DND-41 (cell line): ENCODE results near the gene ZNF180.

Experiments used
- ATAC-seq: fragments of 200-7000 bp; cut with Tn5 transposase; 3 replicates; pipeline ENCODE4 v1.9.1; 2021; ENCODE audit warnings: low read depth; ENCODE audit not compliant: insufficient read depth
- DNase-seq: peaks from one replicate; pipeline ENCODE4 v3.0.0-alpha.2; 2020
- H2AFZ ChIP-seq: 2 replicates; pipeline ENCODE4 v1.6.0; 2012; ENCODE audit warnings: low read depth, low read length
- H3K27ac ChIP-seq: 2 replicates; pipeline ENCODE4 v1.5.1; 2012; ENCODE audit warnings: low read length, inconsistent platforms
- H3K27me3 ChIP-seq: fragments of 200-600 bp; sonication (generic); 2 replicates; pipeline ENCODE4 v1.6.0; 2012; ENCODE audit warnings: low read length, mild to moderate bottlenecking, inconsistent platforms; ENCODE audit not compliant: insufficient read depth, poor library complexity
- H3K36me3 ChIP-seq: 2 replicates; pipeline ENCODE4 v1.5.1; 2012; ENCODE audit warnings: low read length, inconsistent platforms; ENCODE audit not compliant: insufficient read depth
- H3K4me1 ChIP-seq: 2 replicates; pipeline ENCODE4 v1.5.1; 2012; ENCODE audit warnings: mild to moderate bottlenecking, low read length; ENCODE audit not compliant: insufficient read depth
- H3K4me2 ChIP-seq: 2 replicates; pipeline ENCODE4 v1.6.0; 2012; ENCODE audit warnings: mild to moderate bottlenecking, moderate library complexity, low read length, inconsistent platforms; ENCODE audit not compliant: insufficient read depth
- H3K4me3 ChIP-seq, 2 experiments: fragments of 200-600 bp in 1 of 2; shearing (Covaris generic) in 1 of 2; 2 replicates each; pipeline ENCODE4 v1.5.1; 2012 to 2016; ENCODE audit warnings: inconsistent platforms in 2 of 2, low read length in 2 of 2, mild to moderate bottlenecking in 2 of 2, low read depth in 1 of 2, moderate library complexity in 1 of 2
- H3K79me2 ChIP-seq: 2 replicates; pipeline ENCODE4 v1.6.0; 2012; ENCODE audit warnings: low read length, inconsistent platforms; ENCODE audit not compliant: insufficient read depth
- H3K9ac ChIP-seq: 2 replicates; pipeline ENCODE4 v1.6.0; 2012; ENCODE audit warnings: low read depth, mild to moderate bottlenecking, inconsistent platforms, low read length, moderate library complexity
- H3K9me3 ChIP-seq: 2 replicates; pipeline ENCODE4 v1.5.1; 2012; ENCODE audit warnings: low read length, moderate library complexity, mild to moderate bottlenecking, inconsistent platforms; ENCODE audit not compliant: insufficient read depth, severe bottlenecking
- H4K20me1 ChIP-seq: 2 replicates; pipeline ENCODE4 v1.6.0; 2012; ENCODE audit warnings: low read length; ENCODE audit not compliant: insufficient read depth
- EZH2 ChIP-seq: IDR thresholded peaks from 3 replicates; pipeline ENCODE4 v1.6.1; 2012; ENCODE audit warnings: borderline replicate concordance, low read depth, mild to moderate bottlenecking, moderate library complexity, low read length, inconsistent platforms; ENCODE audit not compliant: severe bottlenecking
- TF ChIP-seq, protein P1 (sequence below): IDR thresholded peaks from 2 replicates; pipeline ENCODE4 v1.5.1; 2012; ENCODE audit warnings: borderline replicate concordance, low read length, moderate library complexity, mild to moderate bottlenecking; ENCODE audit not compliant: poor library complexity, severe bottlenecking; ENCODE audit errors: extremely low read depth

ZNF180 gene

DNA sequence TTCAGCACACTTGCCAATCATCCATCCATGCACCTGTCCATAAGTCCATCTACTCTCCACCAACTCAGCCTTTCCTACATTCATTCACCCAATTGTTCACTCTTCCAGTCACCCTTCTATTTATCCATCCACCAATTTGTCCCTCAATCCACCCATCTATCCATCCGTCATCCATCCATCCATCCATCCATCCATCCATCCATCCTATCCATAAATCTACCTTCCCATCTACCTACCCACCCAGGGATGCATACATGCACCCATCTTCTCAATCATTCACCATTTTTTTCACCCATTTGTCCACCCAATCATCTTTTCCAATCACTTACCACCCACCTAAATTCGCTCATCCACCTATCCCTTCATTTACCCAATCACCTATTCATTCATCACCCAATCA lies 43.7 kb upstream of the ZNF180 start:
- Histone ChIP-seq H3K4me3 (no peak overlapping the region), H3K9ac (no peak overlapping the region), H4K20me1 (no peaks in the 10 kb centered on the region), H3K4me1 (no peaks in the 10 kb centered on the region), H3K36me3 (no peaks in the 10 kb centered on the region), H3K79me2 (no peaks in the 10 kb centered on the region), H3K27me3 (no peaks in the 10 kb centered on the region), H3K9me3 (no peaks in the 10 kb centered on the region), H2AFZ (no peak overlapping the region), H3K4me2 (no peak overlapping the region), H3K27ac (no peak overlapping the region)
- TF ChIP-seq, protein P1, sequence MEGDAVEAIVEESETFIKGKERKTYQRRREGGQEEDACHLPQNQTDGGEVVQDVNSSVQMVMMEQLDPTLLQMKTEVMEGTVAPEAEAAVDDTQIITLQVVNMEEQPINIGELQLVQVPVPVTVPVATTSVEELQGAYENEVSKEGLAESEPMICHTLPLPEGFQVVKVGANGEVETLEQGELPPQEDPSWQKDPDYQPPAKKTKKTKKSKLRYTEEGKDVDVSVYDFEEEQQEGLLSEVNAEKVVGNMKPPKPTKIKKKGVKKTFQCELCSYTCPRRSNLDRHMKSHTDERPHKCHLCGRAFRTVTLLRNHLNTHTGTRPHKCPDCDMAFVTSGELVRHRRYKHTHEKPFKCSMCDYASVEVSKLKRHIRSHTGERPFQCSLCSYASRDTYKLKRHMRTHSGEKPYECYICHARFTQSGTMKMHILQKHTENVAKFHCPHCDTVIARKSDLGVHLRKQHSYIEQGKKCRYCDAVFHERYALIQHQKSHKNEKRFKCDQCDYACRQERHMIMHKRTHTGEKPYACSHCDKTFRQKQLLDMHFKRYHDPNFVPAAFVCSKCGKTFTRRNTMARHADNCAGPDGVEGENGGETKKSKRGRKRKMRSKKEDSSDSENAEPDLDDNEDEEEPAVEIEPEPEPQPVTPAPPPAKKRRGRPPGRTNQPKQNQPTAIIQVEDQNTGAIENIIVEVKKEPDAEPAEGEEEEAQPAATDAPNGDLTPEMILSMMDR: no peak
- TF ChIP-seq EZH2: no peak
- ATAC-seq (no peak), DNase-seq (no peak)

DNA sequence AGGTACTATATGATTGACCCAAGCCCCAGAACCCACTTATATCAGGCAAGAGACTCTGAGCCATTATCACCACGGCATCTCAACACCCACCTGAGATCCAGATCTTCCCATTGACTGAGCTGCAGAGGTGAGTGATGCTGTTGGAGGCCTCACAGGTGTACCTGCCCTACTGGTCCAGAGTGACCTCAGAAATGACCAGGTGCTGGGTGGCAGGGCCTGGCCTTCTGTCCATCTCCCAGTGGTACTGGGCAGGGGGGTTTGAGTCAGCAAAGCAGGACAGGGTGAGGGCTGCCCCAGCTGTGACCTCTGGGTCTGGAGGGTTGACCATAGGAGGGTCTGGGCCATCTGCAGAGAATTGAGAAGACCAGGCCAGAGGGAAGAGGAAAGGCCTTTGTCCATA lies 42.3 kb upstream of the ZNF180 start:
- TF ChIP-seq EZH2: no peak
- TF ChIP-seq, protein P1: no peak
- ATAC-seq: no peak
- H3K4me2 ChIP-seq: no peak overlapping the region

DNA sequence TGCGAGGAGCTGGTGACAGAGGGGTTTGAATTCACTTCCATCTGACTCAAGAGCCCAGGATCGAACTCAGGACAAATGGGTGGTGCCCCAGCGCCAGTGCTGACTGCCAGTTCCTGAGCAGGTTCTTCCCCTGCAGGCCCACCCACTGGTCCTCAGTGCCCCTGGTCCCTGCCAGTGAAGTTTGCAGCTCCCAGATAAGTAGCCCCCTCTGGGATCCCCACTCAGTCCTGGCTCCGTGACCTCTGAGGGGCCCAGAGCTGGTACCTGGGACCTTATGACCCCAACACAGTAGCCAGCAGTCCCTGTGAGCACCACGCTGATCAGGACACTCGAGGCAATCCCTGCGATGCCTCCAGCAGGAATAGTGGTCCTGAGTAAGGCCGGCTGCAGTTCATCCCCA lies 40.4 kb upstream of the ZNF180 start:
- Histone ChIP-seq H2AFZ (no peak overlapping the region), H4K20me1 (no peaks in the 10 kb centered on the region), H3K27me3 (no peaks in the 10 kb centered on the region), H3K4me3 (no peak overlapping the region), H3K27ac (no peak overlapping the region), H3K79me2 (no peaks in the 10 kb centered on the region), H3K36me3 (no peaks in the 10 kb centered on the region), H3K4me2 (no peak overlapping the region), H3K9me3 (peaks cover 3% of the 10 kb centered on the region), H3K9ac (no peak overlapping the region), H3K4me1 (no peaks in the 10 kb centered on the region)
- DNase-seq (no peak), ATAC-seq (no peak)
- TF ChIP-seq EZH2: no peak
- TF ChIP-seq, protein P1: no peak

More for the DNA sequence above, 42.3 kb upstream of the ZNF180 start:
- no peak overlapping the region for H3K9ac ChIP-seq
- no peaks in the 10 kb centered on the region for H3K36me3 ChIP-seq
- no peak overlapping the region for H3K4me3 ChIP-seq
- no peak overlapping the region for H3K27ac ChIP-seq
- H3K27me3 ChIP-seq: no peaks in the 10 kb centered on the region
- H3K4me1 ChIP-seq: no peaks in the 10 kb centered on the region
- DNase-seq: no peak
- H4K20me1 ChIP-seq: no peaks in the 10 kb centered on the region
- no peaks in the 10 kb centered on the region for H3K79me2 ChIP-seq
- no peaks in the 10 kb centered on the region for H3K9me3 ChIP-seq
- H2AFZ ChIP-seq: no peak overlapping the region

DNA sequence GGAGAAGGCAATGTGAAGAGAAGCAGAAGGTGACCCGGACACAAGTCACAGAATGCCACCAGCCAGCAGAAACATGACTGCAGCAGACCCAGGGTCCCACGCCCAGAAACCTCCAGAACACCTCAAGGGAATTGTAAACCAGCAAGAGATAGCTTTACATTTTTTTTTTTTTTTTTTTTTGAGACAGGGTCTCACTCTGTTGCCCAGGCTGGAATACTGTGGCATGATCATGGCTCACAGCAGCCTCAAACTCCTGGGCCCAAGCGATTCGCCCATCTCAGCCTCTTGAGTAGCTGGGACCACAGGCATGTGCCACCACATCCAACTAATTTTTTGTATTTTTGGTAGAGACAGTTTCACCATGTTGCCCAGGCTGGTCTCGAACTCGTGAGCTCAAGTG lies 39.7 kb upstream of the ZNF180 start:
- ATAC-seq (no peak), DNase-seq (no peak)
- Histone ChIP-seq H3K9ac (no peak overlapping the region), H4K20me1 (no peaks in the 10 kb centered on the region), H3K9me3 (peaks cover 3% of the 10 kb centered on the region), H3K27ac (no peak overlapping the region), H3K27me3 (no peaks in the 10 kb centered on the region), H3K36me3 (no peaks in the 10 kb centered on the region), H3K4me2 (no peak overlapping the region), H2AFZ (no peak overlapping the region), H3K4me3 (no peak overlapping the region), H3K4me1 (no peaks in the 10 kb centered on the region), H3K79me2 (no peaks in the 10 kb centered on the region)
- TF ChIP-seq, protein P1: no peak
- TF ChIP-seq EZH2: no peak
